Keratinocyte (primary cell): Measurements from ENCODE around the gene TOX3.

ENCODE experiments used
- EZH2 ChIP-seq: IDR thresholded peaks from one replicate; pipeline ENCODE4 v1.6.1; 2012; ENCODE audit warnings: inconsistent platforms, mild to moderate bottlenecking, low read length, moderate library complexity
- TF ChIP-seq, protein P1 (sequence below), 3 experiments: IDR thresholded peaks in 1 of 3; conservative IDR thresholded peaks in 1 of 3; optimal IDR thresholded peaks in 1 of 3; 2 replicates in 2 of 3; 3 replicates in 1 of 3; pipeline versions ENCODE3 to v1.5.1; 2011; ENCODE audit warnings: low read length in 3 of 3, mild to moderate bottlenecking in 3 of 3, moderate library complexity in 2 of 3, control low read depth in 1 of 3, inconsistent platforms in 1 of 3; ENCODE audit not compliant: insufficient read depth in 2 of 3; ENCODE audit errors: extremely low read depth in 1 of 3

DNA sequence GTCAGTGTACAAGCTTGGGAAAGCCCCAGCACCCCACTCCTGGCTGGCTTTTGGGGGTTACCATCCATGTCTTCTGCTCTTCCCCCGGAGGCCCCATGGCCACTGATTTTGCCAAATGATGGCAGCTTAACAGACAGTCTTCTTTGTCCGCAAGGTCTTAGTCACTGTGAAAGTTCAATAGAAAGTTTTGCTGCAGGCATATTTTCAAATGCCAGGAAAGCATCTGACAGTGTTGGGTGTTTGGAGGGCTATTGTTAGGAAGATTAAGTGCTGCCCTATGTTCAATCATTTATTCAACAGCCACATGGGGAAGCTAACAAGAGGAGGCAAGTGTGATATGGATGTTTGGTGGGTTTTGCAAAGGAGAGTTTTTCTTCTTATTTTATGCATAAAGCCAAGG lies 122.4 kb downstream of the TOX3 start:
- TF ChIP-seq, protein P1, sequence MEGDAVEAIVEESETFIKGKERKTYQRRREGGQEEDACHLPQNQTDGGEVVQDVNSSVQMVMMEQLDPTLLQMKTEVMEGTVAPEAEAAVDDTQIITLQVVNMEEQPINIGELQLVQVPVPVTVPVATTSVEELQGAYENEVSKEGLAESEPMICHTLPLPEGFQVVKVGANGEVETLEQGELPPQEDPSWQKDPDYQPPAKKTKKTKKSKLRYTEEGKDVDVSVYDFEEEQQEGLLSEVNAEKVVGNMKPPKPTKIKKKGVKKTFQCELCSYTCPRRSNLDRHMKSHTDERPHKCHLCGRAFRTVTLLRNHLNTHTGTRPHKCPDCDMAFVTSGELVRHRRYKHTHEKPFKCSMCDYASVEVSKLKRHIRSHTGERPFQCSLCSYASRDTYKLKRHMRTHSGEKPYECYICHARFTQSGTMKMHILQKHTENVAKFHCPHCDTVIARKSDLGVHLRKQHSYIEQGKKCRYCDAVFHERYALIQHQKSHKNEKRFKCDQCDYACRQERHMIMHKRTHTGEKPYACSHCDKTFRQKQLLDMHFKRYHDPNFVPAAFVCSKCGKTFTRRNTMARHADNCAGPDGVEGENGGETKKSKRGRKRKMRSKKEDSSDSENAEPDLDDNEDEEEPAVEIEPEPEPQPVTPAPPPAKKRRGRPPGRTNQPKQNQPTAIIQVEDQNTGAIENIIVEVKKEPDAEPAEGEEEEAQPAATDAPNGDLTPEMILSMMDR (optimal IDR thresholded peaks at IDR 0.05 in 1 of 3, IDR thresholded peaks at IDR 0.05 in 1 of 3, conservative IDR thresholded peaks at IDR 0.05 in 1 of 3; ENCODE audit: extremely low read depth in 1 of 3, insufficient read depth in 2 of 3, low read length in 3 of 3): no peak
- no peak for TF ChIP-seq EZH2
